Stimulated activated naive CD8-positive, alpha-beta T cell treated with anti-CD3 and anti-CD28 coated beads, Interleukin-15, Interleukin-2, amounts not matched to agents 100 U/mL and 50 U/mL, for 24 hours (primary cell): Measurements from ENCODE around the gene ABAT.
A peak's percentile ranks its signal among the peaks of the same experiment; 100 is the strongest.

Experiments used
- ATAC-seq: fragments of 150-1000 bp; cut with Tn5 transposase; one replicate; pipeline ENCODE4 v1.10.0; 2021
- DNase-seq: peaks from one replicate; pipeline ENCODE4 v3.0.0; 2021

Gene ABAT

DNA sequence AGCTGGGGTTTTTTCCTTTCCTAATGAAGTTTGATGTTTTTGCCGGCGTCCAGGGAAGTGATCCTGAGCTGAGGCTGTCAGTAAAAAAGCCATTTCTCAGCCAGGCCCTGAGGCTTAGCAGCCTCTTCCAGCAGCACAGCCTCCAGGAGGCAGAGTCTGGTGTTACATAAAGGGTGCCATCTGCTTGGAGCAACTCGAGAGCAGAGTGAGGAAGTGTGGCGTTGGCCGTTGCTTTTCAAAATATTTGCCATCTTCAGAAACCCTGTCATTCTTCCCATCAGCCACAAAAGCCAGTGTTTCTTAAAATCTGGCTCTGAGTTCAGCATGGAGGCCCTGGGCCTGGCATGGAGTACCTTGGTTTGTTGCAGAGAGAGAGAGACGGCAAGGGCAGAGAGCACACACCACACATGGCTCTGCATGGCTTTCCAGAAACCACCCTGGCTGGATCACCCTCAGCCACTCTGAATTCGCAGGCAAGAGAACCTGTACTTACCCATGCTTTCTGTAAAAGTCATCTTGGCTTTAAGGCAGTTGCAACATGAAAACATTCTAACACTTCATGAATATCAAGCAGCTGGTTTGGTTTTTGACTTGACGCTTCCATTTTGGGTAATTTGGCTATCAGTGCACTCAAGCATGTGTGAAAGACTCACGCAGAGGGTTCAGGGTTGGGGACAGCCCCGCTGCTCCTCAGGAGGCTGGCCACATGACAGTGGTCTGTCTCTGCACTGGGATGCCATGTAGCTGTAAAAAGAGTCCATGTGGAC lies 144.3 kb downstream of the ABAT start:
- ATAC-seq (peak; percentile 47), DNase-seq (no peak)

DNA sequence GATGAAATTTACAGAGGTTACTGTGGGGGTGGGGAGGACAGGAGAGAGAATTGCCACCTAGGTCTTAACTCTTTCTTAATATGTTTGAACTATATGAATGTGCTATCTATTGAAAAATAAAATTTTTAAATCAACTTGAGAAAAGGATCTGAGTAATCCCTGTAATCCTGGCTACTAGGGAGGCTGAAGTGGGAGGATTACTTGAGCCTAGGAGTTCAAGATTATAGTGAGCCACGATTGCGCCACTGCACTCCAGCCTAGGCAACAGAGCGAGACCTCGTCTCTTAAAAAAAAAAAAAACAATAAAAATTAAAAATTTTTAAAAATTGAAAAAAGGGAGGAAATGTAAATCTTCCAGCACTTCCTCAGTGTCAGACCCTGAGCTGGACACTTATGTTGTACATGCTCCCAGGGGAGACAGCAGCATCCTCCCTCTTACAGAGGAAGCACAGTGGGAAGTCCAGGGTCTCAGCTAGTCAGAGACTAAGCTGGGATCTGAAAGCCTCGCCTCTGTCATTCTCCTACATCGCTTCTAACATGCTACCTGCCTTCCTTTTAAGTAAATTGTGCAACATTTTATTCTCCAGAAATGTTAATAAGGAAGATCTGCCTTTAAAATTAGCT lies 145.1 kb downstream of the ABAT start:
- DNase-seq, result no peak
- no peak for ATAC-seq

- DNase-seq (no peak), ATAC-seq (no peak)
Measured at GRCh38 chr16:8822403-8822802, 148.0 kb downstream of the ABAT start.

GRCh38 chr16:8826278-8826879 lies 152.0 kb downstream of the ABAT start:
- no peak for ATAC-seq
- DNase-seq, result no peak

- DNase-seq (no peak), ATAC-seq (no peak)
Measured at GRCh38 chr16:8828541-8829165, 154.2 kb downstream of the ABAT start.

DNA sequence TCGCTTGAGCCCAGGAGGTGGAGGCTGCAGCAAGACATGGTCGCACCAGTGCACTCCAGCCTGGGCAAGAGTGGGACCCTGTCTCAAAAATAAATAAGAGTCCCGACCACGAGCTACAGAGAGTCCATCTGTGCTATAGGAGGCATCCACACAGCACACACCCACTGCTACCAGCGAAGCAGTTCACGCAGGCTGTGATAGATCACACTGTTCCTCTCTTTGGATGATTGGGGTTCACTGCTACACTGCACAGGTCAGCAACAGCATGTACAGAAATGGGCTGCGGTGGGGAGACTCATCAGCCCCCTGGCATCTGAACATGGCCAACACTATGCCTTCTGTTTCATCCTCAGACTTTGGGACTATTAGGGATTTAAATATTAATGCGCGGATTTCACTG lies 157.0 kb downstream of the ABAT start:
- ATAC-seq (no peak), DNase-seq (no peak)

- DNase-seq, result no peak
Measured at GRCh38 chr16:8831871-8832716, 157.7 kb downstream of the ABAT start.

DNA sequence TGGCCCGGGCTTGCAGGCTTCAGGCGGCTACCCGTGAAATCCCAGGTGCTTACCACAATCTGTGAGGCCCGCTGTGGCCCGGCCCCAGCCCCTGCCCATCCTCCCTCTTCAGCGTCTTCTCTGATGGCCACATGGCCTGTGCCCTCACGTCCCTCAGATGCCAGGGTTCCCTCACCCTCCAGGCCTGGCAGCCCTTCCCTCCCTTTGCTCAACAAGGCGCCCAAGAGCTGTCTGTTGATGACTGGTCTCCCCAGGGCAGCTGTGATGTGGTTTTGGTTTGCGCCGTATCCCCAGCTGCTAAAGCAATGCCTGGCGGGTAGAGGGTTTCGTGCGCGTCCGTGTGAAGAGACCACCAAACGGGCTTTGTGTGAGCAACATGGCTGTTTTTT lies 158.3 kb downstream of the ABAT start:
- DNase-seq (no peak), ATAC-seq (no peak)

More at GRCh38 chr16:8831871-8832716, 157.7 kb downstream of the ABAT start:
- ATAC-seq, result no peak
